GM23338 (cell line): Measurements from ENCODE around the gene MIA. TPM values are rescaled to one million over a fixed set of nuclear protein-coding genes. Genes with fewer than 3 reads are reported as not detected.
A peak's percentile ranks its signal among the peaks of the same experiment; 100 is the strongest.

Experiments
- ATAC-seq: fragments of 200-7000 bp; cut with Tn5 transposase; 3 replicates; pipeline ENCODE4 v1.9.1; 2020
- DNase-seq: peaks from one replicate; pipeline ENCODE4 v3.0.0-alpha.2; 2015; ENCODE audit warnings: low spot score
- H2AFZ ChIP-seq: fragments of 200-600 bp; sonication (generic); 2 replicates; pipeline ENCODE4 v1.8.0; 2016; ENCODE audit warnings: antibody characterized with exemption, mild to moderate bottlenecking, moderate library complexity
- H3F3A ChIP-seq: fragments of 200-600 bp; sonication (generic); replicated peaks from 2 replicates; pipeline ENCODE4 v1.8.0; 2017; ENCODE audit warnings: antibody characterized with exemption, mixed run types, low read depth
- H3K27ac ChIP-seq: fragments of 200-600 bp; sonication (generic); 2 replicates; pipeline ENCODE4 v1.6.1; 2016; ENCODE audit warnings: low read depth
- H3K27me3 ChIP-seq: fragments of 200-600 bp; sonication (generic); 2 replicates; pipeline ENCODE4 v1.8.0; 2016; ENCODE audit warnings: mild to moderate bottlenecking, mixed run types, moderate library complexity; ENCODE audit not compliant: insufficient read depth
- H3K36me3 ChIP-seq: fragments of 200-600 bp; sonication (generic); 2 replicates; pipeline ENCODE4 v1.8.0; 2016; ENCODE audit warnings: mild to moderate bottlenecking; ENCODE audit not compliant: insufficient read depth
- H3K4me1 ChIP-seq: fragments of 200-600 bp; sonication (generic); 2 replicates; pipeline ENCODE4 v1.8.0; 2016; ENCODE audit warnings: mild to moderate bottlenecking, moderate library complexity; ENCODE audit not compliant: insufficient read depth
- H3K4me2 ChIP-seq: fragments of 200-600 bp; sonication (generic); 2 replicates; pipeline ENCODE4 v1.7.1; 2017; ENCODE audit warnings: mixed run types
- H3K4me3 ChIP-seq: fragments of 200-600 bp; sonication (generic); 2 replicates; pipeline ENCODE4 v1.6.1; 2016; ENCODE audit warnings: mixed run types
- H3K79me2 ChIP-seq: fragments of 200-600 bp; sonication (generic); replicated peaks from 2 replicates; pipeline ENCODE4 v1.8.0; 2017; ENCODE audit warnings: mild to moderate bottlenecking; ENCODE audit not compliant: insufficient read depth
- H3K9me2 ChIP-seq: fragments of 200-600 bp; sonication (generic); 2 replicates; pipeline ENCODE4 v1.8.0; 2017; ENCODE audit not compliant: insufficient read depth
- H4K20me1 ChIP-seq: fragments of 200-600 bp; sonication (generic); replicated peaks from 2 replicates; pipeline ENCODE4 v1.8.0; 2017; ENCODE audit warnings: mild to moderate bottlenecking; ENCODE audit not compliant: insufficient read depth
- H3K27ac Mint-ChIP-seq: 2 replicates; pipeline ENCODE4 v1.8.0; 2020; ENCODE audit warnings: inconsistent platforms, mild to moderate bottlenecking, moderate library complexity, mixed read lengths
- H3K27me3 Mint-ChIP-seq: 3 replicates; pipeline ENCODE4 v1.8.0; 2022; ENCODE audit warnings: low read depth, mild to moderate bottlenecking, moderate library complexity, mixed read lengths, inconsistent platforms; ENCODE audit not compliant: insufficient read depth, poor library complexity
- H3K36me3 Mint-ChIP-seq: 3 replicates; pipeline ENCODE4 v1.8.0; 2021; ENCODE audit warnings: low read depth, mild to moderate bottlenecking, inconsistent platforms, moderate library complexity, mixed read lengths
- H3K4me1 Mint-ChIP-seq: 3 replicates; pipeline ENCODE4 v1.8.0; 2020; ENCODE audit warnings: mild to moderate bottlenecking, inconsistent platforms, mixed read lengths
- H3K4me3 Mint-ChIP-seq: 3 replicates; pipeline ENCODE4 v1.8.0; 2021; ENCODE audit warnings: moderate library complexity, mild to moderate bottlenecking, inconsistent platforms, mixed read lengths
- H3K9me3 Mint-ChIP-seq: 3 replicates; pipeline ENCODE4 v1.8.0; 2020; ENCODE audit warnings: moderate library complexity, mild to moderate bottlenecking, inconsistent platforms, mixed read lengths
- CREB1 ChIP-seq: fragments of 250-450 bp; sonication (Bioruptor Pico); IDR thresholded peaks from 2 replicates; pipeline ENCODE4 v1.5.0; 2020; ENCODE audit warnings: low read depth, mild to moderate bottlenecking, moderate library complexity
- CTCF ChIP-seq, 2 experiments: fragments of 200-600 bp in 1 of 2; sonication (generic) in 1 of 2; conservative IDR thresholded peaks; 2 replicates each; pipeline versions ENCODE4 v1.5.1 to v1.6.1; 2016 to 2017; ENCODE audit warnings: antibody characterized with exemption in 2 of 2, low read depth in 2 of 2, mild to moderate bottlenecking in 2 of 2, moderate library complexity in 1 of 2
- ETS1 ChIP-seq: IDR thresholded peaks from 2 replicates; pipeline ENCODE4 v1.6.1; 2016; ENCODE audit warnings: antibody characterized with exemption
- EZH2 ChIP-seq: fragments of 200-600 bp; sonication (generic); IDR thresholded peaks from one replicate; pipeline ENCODE4 v1.8.0; 2017; ENCODE audit warnings: antibody characterized with exemption, mild to moderate bottlenecking, low read depth; ENCODE audit not compliant: unreplicated experiment
- STAT1 ChIP-seq: IDR thresholded peaks from one replicate; pipeline ENCODE4 v1.6.1; 2016; ENCODE audit warnings: antibody characterized with exemption; ENCODE audit not compliant: unreplicated experiment
- ZNF114 ChIP-seq: fragments of 250-450 bp; sonication (Bioruptor Pico); IDR thresholded peaks from 2 replicates; pipeline ENCODE4 v1.5.0; 2020; ENCODE audit warnings: mild to moderate bottlenecking, moderate library complexity
- ZNF331 ChIP-seq: fragments of 250-450 bp; sonication (Bioruptor Pico); IDR thresholded peaks from 2 replicates; pipeline ENCODE4 v1.5.0; 2020; ENCODE audit warnings: low read depth, mild to moderate bottlenecking, moderate library complexity
- ZNF462 ChIP-seq: fragments of 250-450 bp; sonication (Bioruptor Pico); IDR thresholded peaks from 2 replicates; pipeline ENCODE4 v1.5.0; 2020; ENCODE audit warnings: mild to moderate bottlenecking, moderate library complexity
- polyA plus RNA-seq: library from polyadenylated mRNA; unstranded; fragments of >200 nt; fragmentation: Nextera tagmentation; extraction: Ambion mirVana; gene quantifications from 2 replicates; pipeline ENCODE4 v1.2.1, GENCODE V29; 2016
- total RNA-seq: library from RNA; depleted of rRNA; stranded (reverse); fragments of >200 nt; shearing (Covaris generic); gene quantifications from 2 replicates; pipeline ENCODE4 v1.2.3, GENCODE V29; 2014

Gene MIA
- total and polyA plus RNA-seq, 2 experiments from 2014 or later, result not detected

GRCh38 chr19:40744554-40745401, 30.5 kb upstream of the MIA start:
- Mint-ChIP-seq H3K36me3 (peaks cover 20% of the 10 kb centered on the region), H3K9me3 (no peaks in the 10 kb centered on the region), H3K4me3 (no peak overlapping the region), H3K4me1 (peaks cover 28% of the 10 kb centered on the region), H3K27ac (peak overlapping the region; percentile 92), H3K27me3 (peaks cover 15% of the 10 kb centered on the region)
- Histone ChIP-seq H3F3A (no peaks in the 10 kb centered on the region), H3K4me2 (peak overlapping the region; percentile 57), H2AFZ (no peak overlapping the region), H3K4me1 (peaks cover 19% of the 10 kb centered on the region), H3K9me2 (no peaks in the 10 kb centered on the region; the same call in 1 of the 2 replicates), H3K27me3 (no peaks in the 10 kb centered on the region), H3K27ac (peak overlapping the region; percentile 86; the same call in 1 of the 2 replicates), H3K79me2 (peaks cover 4% of the 10 kb centered on the region), H3K4me3 (no peak overlapping the region), H4K20me1 (no peaks in the 10 kb centered on the region), H3K36me3 (no peaks in the 10 kb centered on the region; the same call in 1 of the 2 replicates)
- ATAC-seq (peak; percentile 61), DNase-seq (peak; percentile 64)
- TF ChIP-seq CTCF (conservative IDR thresholded peaks at IDR 0.05; ENCODE audit: low read depth in 2 of 2), result peak; percentile 42 to 69
- no peak for TF ChIP-seq ZNF331 (CRISPR knock-in tag)

GRCh38 chr19:40745402-40745780, 29.9 kb upstream of the MIA start:
- Mint-ChIP-seq H3K27me3 (peaks cover 20% of the 10 kb centered on the region), H3K27ac (no peak overlapping the region), H3K4me3 (no peak overlapping the region), H3K9me3 (no peaks in the 10 kb centered on the region), H3K4me1 (peaks cover 31% of the 10 kb centered on the region), H3K36me3 (peaks cover 20% of the 10 kb centered on the region)
- Histone ChIP-seq H3K36me3 (no peaks in the 10 kb centered on the region; the same call in 1 of the 2 replicates), H3K27me3 (no peaks in the 10 kb centered on the region), H3F3A (no peaks in the 10 kb centered on the region), H3K27ac (peak overlapping the region; percentile 86; the same call in 1 of the 2 replicates), H2AFZ (no peak overlapping the region), H3K4me2 (peak overlapping the region; percentile 57), H3K9me2 (no peaks in the 10 kb centered on the region; the same call in 1 of the 2 replicates), H3K79me2 (peaks cover 5% of the 10 kb centered on the region), H3K4me3 (no peak overlapping the region), H3K4me1 (peaks cover 19% of the 10 kb centered on the region), H4K20me1 (no peaks in the 10 kb centered on the region)
- DNase-seq, result no peak
- no peak for ATAC-seq
- no peak for TF ChIP-seq ETS1
- TF ChIP-seq ZNF331 (CRISPR knock-in tag), result no peak
- TF ChIP-seq CTCF (conservative IDR thresholded peaks at IDR 0.05; ENCODE audit: low read depth in 2 of 2), result no peak
- TF ChIP-seq ZNF462, result no peak
- TF ChIP-seq ZNF114 (CRISPR knock-in tag), result no peak
- no peak for TF ChIP-seq CREB1
- TF ChIP-seq EZH2, result no peak
- no peak for TF ChIP-seq STAT1
